Activated B cell treated with CpG ODN at 0.5 μM for 24 hours (primary cell): Measurements from ENCODE around the gene LECT2. TPM values are rescaled to one million over a fixed set of nuclear protein-coding genes. Genes with fewer than 3 reads are reported as not detected.

Source experiments
- ATAC-seq: fragments of 200-7000 bp; cut with Tn5 transposase; one replicate; pipeline ENCODE4 v1.10.0; 2021; ENCODE audit warnings: low read depth, mild to moderate bottlenecking, moderate library complexity
- CTCF ChIA-PET: fragments of 350-600 bp; sonication (Branson Sonifier 250); formaldehyde crosslinking; loops from one replicate; lab custom pipeline; 2021; ENCODE audit warnings: antibody characterized with exemption; lab: Charles Lee
- POLR2A ChIA-PET: fragments of 350-600 bp; sonication (Branson Sonifier 250); formaldehyde crosslinking; loops from one replicate; lab custom pipeline; 2021; ENCODE audit warnings: antibody characterized with exemption; lab: Charles Lee
- DNase-seq: peaks from one replicate; pipeline ENCODE4 v3.0.0; 2022
- H3K27ac Mint-ChIP-seq: one replicate; pipeline ENCODE4 v1.8.0; 2020; ENCODE audit warnings: mixed read lengths
- H3K27me3 Mint-ChIP-seq: one replicate; pipeline ENCODE4 v1.8.0; 2021; ENCODE audit warnings: mixed read lengths
- H3K36me3 Mint-ChIP-seq: one replicate; pipeline ENCODE4 v1.8.0; 2021; ENCODE audit warnings: low read depth, mixed read lengths
- H3K4me1 Mint-ChIP-seq: one replicate; pipeline ENCODE4 v1.8.0; 2021; ENCODE audit warnings: mixed read lengths
- H3K4me3 Mint-ChIP-seq: one replicate; pipeline ENCODE4 v1.8.0; 2020; ENCODE audit warnings: mild to moderate bottlenecking, mixed read lengths
- H3K9me3 Mint-ChIP-seq: one replicate; pipeline ENCODE4 v1.8.0; 2020; ENCODE audit warnings: mixed read lengths
- CTCF ChIP-seq: fragments of 200-600 bp; IDR thresholded peaks from one replicate; pipeline ENCODE4 v1.8.0; 2022; ENCODE audit warnings: antibody characterized with exemption, mild to moderate bottlenecking
- intact Hi-C: fragments of 100-400 bp; cut with micrococcal nuclease; formaldehyde crosslinking; loops from one replicate; pipeline ENCODE4 v1.15.1; 2024
- total RNA-seq: library from RNA; stranded (reverse); gene quantifications from 2 replicates; pipeline ENCODE4 v1.2.3, GENCODE V29; 2022

LECT2 gene
- not detected in 2 replicates for total RNA-seq

GRCh38 chr5:135954899-135955298 lies at the start of gene LECT2:
LECT2 (minus strand) TSS chr5:135954983; CDS start chr5:135954833, 150 bp downstream.
- intact Hi-C loops: no loop called here
- Mint-ChIP-seq H3K36me3 (no peaks in the 10 kb centered on the region), H3K4me1 (peaks cover 4% of the 10 kb centered on the region), H3K27me3 (peaks cover 6% of the 10 kb centered on the region), H3K9me3 (no peaks in the 10 kb centered on the region), H3K27ac (peak within 1 kb of the TSS; percentile 3), H3K4me3 (no peak within 1 kb of the TSS)
- ChIA-PET POLR2A (no interaction called here), CTCF (no interaction called here)
- DNase-seq (no peak), ATAC-seq (no peak)
- TF ChIP-seq CTCF: no peak

DNA sequence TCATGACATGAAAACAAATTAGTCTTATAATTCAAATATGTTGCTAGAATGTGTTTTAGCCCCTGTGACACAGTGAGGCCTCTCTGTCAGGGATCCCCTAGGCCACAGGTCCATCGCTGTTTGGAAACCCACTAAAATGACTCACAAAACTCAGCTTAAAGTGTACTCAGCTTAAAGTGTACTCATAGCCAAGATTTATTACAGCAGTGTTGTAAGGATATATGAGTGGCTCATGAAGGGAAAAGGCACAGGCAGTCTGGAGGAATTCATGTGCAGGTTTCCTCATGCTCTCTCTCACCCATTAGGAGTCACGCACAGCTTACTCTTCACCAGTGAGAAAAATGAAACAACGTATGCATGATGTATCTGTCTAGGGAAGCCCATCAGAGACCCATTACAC lies 49.7 kb upstream of the LECT2 start:
- no peaks in the 10 kb centered on the region for H3K4me1 Mint-ChIP-seq
- CTCF ChIA-PET: no interaction called here
- H3K27ac Mint-ChIP-seq: no peak overlapping the region
- no peak for TF ChIP-seq CTCF
- intact Hi-C loops: no loop called here
- DNase-seq: no peak
- no peaks in the 10 kb centered on the region for H3K9me3 Mint-ChIP-seq
- H3K36me3 Mint-ChIP-seq: no peaks in the 10 kb centered on the region
- no peak for ATAC-seq
- no peak overlapping the region for H3K4me3 Mint-ChIP-seq
- POLR2A ChIA-PET: no interaction called here
- peaks cover 12% of the 10 kb centered on the region for H3K27me3 Mint-ChIP-seq

DNA sequence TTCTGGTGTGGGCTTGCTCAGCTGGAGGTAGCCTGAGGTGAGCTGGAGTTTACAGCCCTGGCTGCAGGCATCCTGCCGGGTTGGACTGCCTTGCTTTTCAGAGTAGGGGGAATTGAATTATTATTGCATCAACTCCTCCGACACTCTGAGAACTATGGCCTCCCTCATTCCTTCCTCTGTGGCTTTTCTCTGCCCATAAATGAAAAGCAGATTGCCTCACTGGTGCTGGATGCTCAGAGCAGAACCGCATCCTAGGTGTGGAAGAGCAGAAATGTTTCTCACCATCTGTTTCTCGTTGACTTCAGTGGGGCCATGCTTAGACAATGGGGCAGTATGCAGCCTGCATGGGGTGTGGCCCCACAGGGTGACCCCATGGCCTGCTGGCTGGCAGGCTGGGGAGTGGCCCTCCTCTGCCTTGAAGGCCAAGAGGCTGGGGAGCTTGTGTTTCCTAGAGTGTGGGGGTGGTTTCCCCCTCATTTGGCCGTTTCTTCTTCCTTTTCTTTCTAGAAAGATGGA lies 46.7 kb upstream of the LECT2 start:
- intact Hi-C loops: no loop called here
- CTCF ChIA-PET: no interaction called here
- TF ChIP-seq CTCF: no peak
- no peak overlapping the region for H3K4me3 Mint-ChIP-seq
- no peaks in the 10 kb centered on the region for H3K9me3 Mint-ChIP-seq
- ATAC-seq (no peak), DNase-seq (no peak)
- peaks cover 16% of the 10 kb centered on the region for H3K27me3 Mint-ChIP-seq
- no peak overlapping the region for H3K27ac Mint-ChIP-seq
- POLR2A ChIA-PET: no interaction called here
- no peaks in the 10 kb centered on the region for H3K4me1 Mint-ChIP-seq
- no peaks in the 10 kb centered on the region for H3K36me3 Mint-ChIP-seq

DNA sequence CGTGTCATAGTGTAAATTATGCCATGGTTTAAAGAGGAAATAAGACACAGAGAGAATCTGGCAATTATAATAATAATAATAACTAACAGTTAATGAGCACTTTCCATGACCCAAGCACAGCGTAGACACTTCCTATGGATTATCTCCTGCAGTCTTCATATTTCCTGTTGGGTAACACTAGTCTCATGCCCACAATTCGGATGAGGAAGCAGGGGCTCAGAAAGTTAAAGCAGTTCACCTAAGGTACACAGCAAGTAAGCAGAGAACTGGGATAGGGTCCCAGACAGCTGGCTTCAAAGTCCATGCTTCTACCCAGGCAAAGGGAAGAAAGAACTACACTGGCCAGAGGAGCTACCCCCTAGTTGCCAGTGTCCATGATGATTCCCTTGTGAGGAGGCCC lies 46.1 kb upstream of the LECT2 start:
- CTCF ChIA-PET: no interaction called here
- ATAC-seq: no peak

GRCh38 chr5:136000147-136000546 lies 45.4 kb upstream of the LECT2 start:
- ATAC-seq (no peak), DNase-seq (no peak)
- no peak for TF ChIP-seq CTCF
- ChIA-PET CTCF (no interaction called here), POLR2A (no interaction called here)
- no peaks in the 10 kb centered on the region for H3K36me3 Mint-ChIP-seq
- H3K27ac Mint-ChIP-seq: no peak overlapping the region
- no peak overlapping the region for H3K4me3 Mint-ChIP-seq
- H3K27me3 Mint-ChIP-seq: peaks cover 9% of the 10 kb centered on the region
- H3K9me3 Mint-ChIP-seq: no peaks in the 10 kb centered on the region
- H3K4me1 Mint-ChIP-seq: no peaks in the 10 kb centered on the region
- intact Hi-C loops: no loop called here

More for the DNA sequence above, 46.1 kb upstream of the LECT2 start:
- TF ChIP-seq CTCF: no peak
- Mint-ChIP-seq H3K4me1 (no peaks in the 10 kb centered on the region), H3K36me3 (no peaks in the 10 kb centered on the region), H3K9me3 (no peaks in the 10 kb centered on the region), H3K27ac (no peak overlapping the region), H3K27me3 (peaks cover 12% of the 10 kb centered on the region), H3K4me3 (no peak overlapping the region)
- intact Hi-C loops: no loop called here
- DNase-seq: no peak
- POLR2A ChIA-PET: no interaction called here
